ENCODE results near the gene TRIM44. TPM values are rescaled to one million over a fixed set of nuclear protein-coding genes. Genes with fewer than 3 reads are reported as not detected.

The TRIM44 gene
- total and polyA plus RNA-seq, 2 donors (not counting 3 experiments of a cell fraction or from before 2014, with no cell fraction given): 31.7 to 72.0 TPM

DNA sequence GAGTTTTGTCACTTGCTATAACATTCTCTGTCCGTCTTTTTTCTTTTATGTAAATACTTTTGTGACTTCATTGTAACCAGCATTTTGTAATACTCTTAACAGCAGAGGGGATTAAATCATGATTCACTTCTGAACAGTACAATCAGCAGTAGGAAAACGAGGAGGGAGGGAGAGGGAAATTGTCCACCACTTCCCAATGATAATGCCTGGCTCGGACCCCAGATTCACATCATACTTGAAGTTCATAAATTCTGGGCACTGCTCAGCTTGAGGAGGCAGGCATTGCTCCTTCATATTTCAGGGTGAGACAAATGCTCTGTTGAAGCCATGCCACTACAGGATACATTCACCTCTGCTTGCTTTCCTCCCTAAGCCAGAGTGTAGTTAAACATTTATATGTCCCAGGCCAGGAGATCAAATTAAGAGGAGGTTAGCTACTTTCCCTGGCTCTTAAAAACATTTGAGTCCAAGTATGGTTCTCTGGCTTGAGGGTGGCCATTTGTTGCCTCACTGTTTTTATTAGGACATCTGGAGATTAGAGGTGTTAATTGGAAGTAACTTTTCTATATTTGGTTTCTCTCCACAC is 152.2 kb downstream of the TRIM44 start:
- ChIA-PET POLR2A (no interaction called here), CTCF (no interaction called here)
- Histone ChIP-seq H3K9me1 (replicated peaks; ENCODE audit: control insufficient read depth, extremely low read depth, insufficient read depth, low read length) (no peaks in the 10 kb centered on the region), H3K9ac (replicated peaks; ENCODE audit: extremely low read depth, insufficient read depth, low read length) (no peak overlapping the region), H3K36me3 (ENCODE audit: control insufficient read depth in 2 of 2, extremely low read depth in 1 of 2, insufficient read depth in 2 of 2, low read length in 2 of 2) (no peaks in the 10 kb centered on the region), H4K20me1 (replicated peaks; ENCODE audit: control insufficient read depth, extremely low read depth, insufficient read depth, low read length) (no peaks in the 10 kb centered on the region), H3K4me3 (replicated peaks in 1 of 3; ENCODE audit: insufficient read depth in 1 of 3, low read depth in 1 of 3, low read length in 3 of 3) (no peak overlapping the region), H3K27me3 (ENCODE audit: control insufficient read depth in 2 of 2, insufficient read depth in 2 of 2, low read length in 2 of 2) (no peaks in the 10 kb centered on the region), H3K4me1 (ENCODE audit: control insufficient read depth, extremely low read depth, insufficient read depth, low read length) (no peaks in the 10 kb centered on the region), H3K4me2 (ENCODE audit: insufficient read depth, low read length) (no peak overlapping the region), H3K79me2 (ENCODE audit: control insufficient read depth, insufficient read depth, low read length) (no peaks in the 10 kb centered on the region), H2AFZ (ENCODE audit: low read depth, low read length) (no peak overlapping the region), H3K9me3 (replicated peaks; ENCODE audit: control insufficient read depth, insufficient read depth, low read length) (no peaks in the 10 kb centered on the region), H3K27ac (ENCODE audit: insufficient read depth, low read depth, low read length) (no peak overlapping the region)
- dilution Hi-C loops (cut with MboI; ENCODE audit: extremely low pct_ligation_motif_present, low sequenced_read_pairs): loop anchor here (25.0 kb wide), 1 partner anchor 447 kb away; no protein-coding TSS in a partner anchor
- FAIRE-seq (no peak), DNase-seq (ENCODE audit: low read depth, low spot score) (no peak)
- intact Hi-C loops (cut with micrococcal nuclease): no loop called here
- BruUV-seq (replicated peaks): no TSS peak
- TF ChIP-seq FOS (IDR thresholded peaks at IDR 0.05; ENCODE audit: borderline replicate concordance, insufficient read depth, low read length) (no peak), MYC (IDR thresholded peaks at IDR 0.05; ENCODE audit: low read depth, low read length) (no peak), POLR2A (IDR thresholded peaks at IDR 0.05; ENCODE audit: low read depth, low read length) (no peak), POLR2AphosphoS5 (IDR thresholded peaks at IDR 0.05; ENCODE audit: insufficient read depth, low read depth, low read length) (no peak), JUN (IDR thresholded peaks at IDR 0.05; ENCODE audit: borderline replicate concordance, insufficient read depth, insufficient read length, low read depth) (no peak), EZH2 (IDR thresholded peaks at IDR 0.05; ENCODE audit: borderline replicate concordance, low read depth, low read length, severe bottlenecking) (no peak), GATA2 (IDR thresholded peaks at IDR 0.05; ENCODE audit: insufficient read depth, insufficient read length, low read depth, low read length) (no peak)
- TF ChIP-seq, protein P1, sequence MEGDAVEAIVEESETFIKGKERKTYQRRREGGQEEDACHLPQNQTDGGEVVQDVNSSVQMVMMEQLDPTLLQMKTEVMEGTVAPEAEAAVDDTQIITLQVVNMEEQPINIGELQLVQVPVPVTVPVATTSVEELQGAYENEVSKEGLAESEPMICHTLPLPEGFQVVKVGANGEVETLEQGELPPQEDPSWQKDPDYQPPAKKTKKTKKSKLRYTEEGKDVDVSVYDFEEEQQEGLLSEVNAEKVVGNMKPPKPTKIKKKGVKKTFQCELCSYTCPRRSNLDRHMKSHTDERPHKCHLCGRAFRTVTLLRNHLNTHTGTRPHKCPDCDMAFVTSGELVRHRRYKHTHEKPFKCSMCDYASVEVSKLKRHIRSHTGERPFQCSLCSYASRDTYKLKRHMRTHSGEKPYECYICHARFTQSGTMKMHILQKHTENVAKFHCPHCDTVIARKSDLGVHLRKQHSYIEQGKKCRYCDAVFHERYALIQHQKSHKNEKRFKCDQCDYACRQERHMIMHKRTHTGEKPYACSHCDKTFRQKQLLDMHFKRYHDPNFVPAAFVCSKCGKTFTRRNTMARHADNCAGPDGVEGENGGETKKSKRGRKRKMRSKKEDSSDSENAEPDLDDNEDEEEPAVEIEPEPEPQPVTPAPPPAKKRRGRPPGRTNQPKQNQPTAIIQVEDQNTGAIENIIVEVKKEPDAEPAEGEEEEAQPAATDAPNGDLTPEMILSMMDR (IDR thresholded peaks at IDR 0.05; ENCODE audit: extremely low read depth in 1 of 2, insufficient read depth in 1 of 2, low read depth in 1 of 2, low read length in 2 of 2): no peak
- TF ChIP-seq, protein P2, sequence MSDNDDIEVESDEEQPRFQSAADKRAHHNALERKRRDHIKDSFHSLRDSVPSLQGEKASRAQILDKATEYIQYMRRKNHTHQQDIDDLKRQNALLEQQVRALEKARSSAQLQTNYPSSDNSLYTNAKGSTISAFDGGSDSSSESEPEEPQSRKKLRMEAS (IDR thresholded peaks at IDR 0.05; ENCODE audit: insufficient read depth, insufficient read length): no peak
